Measurements from ENCODE around the gene SUN1. TPM values are rescaled to one million over a fixed set of nuclear protein-coding genes. Genes with fewer than 3 reads are reported as not detected.
A peak's percentile ranks its signal among the peaks of the same experiment; 100 is the strongest.

SUN1 gene
- total and polyA plus RNA-seq, 2 experiments from 2014 or later: 63.3 to 145 TPM

DNA sequence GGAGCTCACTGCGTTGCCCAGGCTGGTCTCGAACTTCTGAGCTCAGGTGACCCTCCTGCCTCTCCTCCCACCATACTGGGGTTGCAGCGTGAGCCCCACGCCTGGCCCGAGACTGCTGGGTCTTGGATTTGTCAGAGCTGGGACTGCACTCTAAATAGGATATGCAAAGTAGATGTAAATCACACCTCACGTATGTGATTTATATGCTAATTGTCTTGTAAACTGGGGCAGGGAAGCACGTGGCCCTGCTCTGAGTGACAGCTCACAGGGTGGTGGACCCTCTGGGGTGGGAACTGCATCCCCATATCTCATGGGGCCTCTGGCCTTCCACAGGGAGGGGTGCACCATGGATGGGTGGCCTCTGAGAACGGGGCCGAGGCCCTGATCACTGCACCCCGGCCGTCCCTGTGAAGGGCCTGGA lies 78.2 kb downstream of the SUN1 start:
- Histone ChIP-seq H3K36me3 (ENCODE audit: insufficient read depth) (no peaks in the 10 kb centered on the region), H3F3A (replicated peaks; ENCODE audit: low read depth) (no peaks in the 10 kb centered on the region), H3K27ac (ENCODE audit: low read depth) (no peak overlapping the region), H4K20me1 (replicated peaks; ENCODE audit: insufficient read depth) (no peaks in the 10 kb centered on the region), H3K4me3 (no peak overlapping the region), H3K27me3 (ENCODE audit: insufficient read depth) (peaks cover 2% of the 10 kb centered on the region), H3K79me2 (replicated peaks; ENCODE audit: insufficient read depth) (no peaks in the 10 kb centered on the region), H3K4me2 (no peak overlapping the region), H3K4me1 (ENCODE audit: insufficient read depth) (no peaks in the 10 kb centered on the region), H3K9me2 (ENCODE audit: insufficient read depth) (no peaks in the 10 kb centered on the region), H2AFZ (no peak overlapping the region)
- DNase-seq (ENCODE audit: low spot score): no peak
- Mint-ChIP-seq H3K27ac (no peak overlapping the region), H3K4me1 (peaks cover 4% of the 10 kb centered on the region; the same call in 1 of the 3 replicates), H3K27me3 (ENCODE audit: insufficient read depth, low read depth, poor library complexity) (peaks cover 12% of the 10 kb centered on the region), H3K36me3 (ENCODE audit: low read depth) (no peaks in the 10 kb centered on the region), H3K4me3 (peak overlapping the region; percentile 14; the same call in 1 of the 3 replicates), H3K9me3 (no peaks in the 10 kb centered on the region)
- ATAC-seq: no peak
- TF ChIP-seq EZH2 (IDR thresholded peaks at IDR 0.05; ENCODE audit: low read depth, unreplicated experiment) (no peak), ZNF331 (CRISPR knock-in tag; IDR thresholded peaks at IDR 0.05; ENCODE audit: low read depth) (no peak), POLR2AphosphoS5 (IDR thresholded peaks at IDR 0.05; ENCODE audit: low read depth) (no peak), JUNB (IDR thresholded peaks at IDR 0.05; ENCODE audit: unreplicated experiment) (no peak), EZH2phosphoT487 (IDR thresholded peaks at IDR 0.05; ENCODE audit: unreplicated experiment) (no peak), STAT1 (IDR thresholded peaks at IDR 0.05; ENCODE audit: unreplicated experiment) (no peak), ZNF114 (CRISPR knock-in tag; IDR thresholded peaks at IDR 0.05) (no peak), ZNF462 (CRISPR knock-in tag; IDR thresholded peaks at IDR 0.05) (no peak), CREB1 (CRISPR knock-in tag; IDR thresholded peaks at IDR 0.05; ENCODE audit: low read depth) (no peak), NANOG (IDR thresholded peaks at IDR 0.05; ENCODE audit: borderline replicate concordance) (no peak), REST (IDR thresholded peaks at IDR 0.05; ENCODE audit: unreplicated experiment) (no peak)
- TF ChIP-seq, protein P1, sequence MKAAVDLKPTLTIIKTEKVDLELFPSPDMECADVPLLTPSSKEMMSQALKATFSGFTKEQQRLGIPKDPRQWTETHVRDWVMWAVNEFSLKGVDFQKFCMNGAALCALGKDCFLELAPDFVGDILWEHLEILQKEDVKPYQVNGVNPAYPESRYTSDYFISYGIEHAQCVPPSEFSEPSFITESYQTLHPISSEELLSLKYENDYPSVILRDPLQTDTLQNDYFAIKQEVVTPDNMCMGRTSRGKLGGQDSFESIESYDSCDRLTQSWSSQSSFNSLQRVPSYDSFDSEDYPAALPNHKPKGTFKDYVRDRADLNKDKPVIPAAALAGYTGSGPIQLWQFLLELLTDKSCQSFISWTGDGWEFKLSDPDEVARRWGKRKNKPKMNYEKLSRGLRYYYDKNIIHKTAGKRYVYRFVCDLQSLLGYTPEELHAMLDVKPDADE (IDR thresholded peaks at IDR 0.05): no peak
- TF ChIP-seq, protein P2, sequence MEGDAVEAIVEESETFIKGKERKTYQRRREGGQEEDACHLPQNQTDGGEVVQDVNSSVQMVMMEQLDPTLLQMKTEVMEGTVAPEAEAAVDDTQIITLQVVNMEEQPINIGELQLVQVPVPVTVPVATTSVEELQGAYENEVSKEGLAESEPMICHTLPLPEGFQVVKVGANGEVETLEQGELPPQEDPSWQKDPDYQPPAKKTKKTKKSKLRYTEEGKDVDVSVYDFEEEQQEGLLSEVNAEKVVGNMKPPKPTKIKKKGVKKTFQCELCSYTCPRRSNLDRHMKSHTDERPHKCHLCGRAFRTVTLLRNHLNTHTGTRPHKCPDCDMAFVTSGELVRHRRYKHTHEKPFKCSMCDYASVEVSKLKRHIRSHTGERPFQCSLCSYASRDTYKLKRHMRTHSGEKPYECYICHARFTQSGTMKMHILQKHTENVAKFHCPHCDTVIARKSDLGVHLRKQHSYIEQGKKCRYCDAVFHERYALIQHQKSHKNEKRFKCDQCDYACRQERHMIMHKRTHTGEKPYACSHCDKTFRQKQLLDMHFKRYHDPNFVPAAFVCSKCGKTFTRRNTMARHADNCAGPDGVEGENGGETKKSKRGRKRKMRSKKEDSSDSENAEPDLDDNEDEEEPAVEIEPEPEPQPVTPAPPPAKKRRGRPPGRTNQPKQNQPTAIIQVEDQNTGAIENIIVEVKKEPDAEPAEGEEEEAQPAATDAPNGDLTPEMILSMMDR (conservative IDR thresholded peaks at IDR 0.05; ENCODE audit: low read depth in 2 of 2): no peak

Measured in GM23338 (cell line).